ENCODE data around the gene GNAS. TPM values are rescaled to one million over a fixed set of nuclear protein-coding genes. Genes with fewer than 3 reads are reported as not detected.

GNAS gene
- total and polyA plus RNA-seq, 9 of the 15 experiments (the other 6 are each of a cell fraction or from before 2014, with no cell fraction given) = 128 to 648 (median 266) TPM

DNA sequence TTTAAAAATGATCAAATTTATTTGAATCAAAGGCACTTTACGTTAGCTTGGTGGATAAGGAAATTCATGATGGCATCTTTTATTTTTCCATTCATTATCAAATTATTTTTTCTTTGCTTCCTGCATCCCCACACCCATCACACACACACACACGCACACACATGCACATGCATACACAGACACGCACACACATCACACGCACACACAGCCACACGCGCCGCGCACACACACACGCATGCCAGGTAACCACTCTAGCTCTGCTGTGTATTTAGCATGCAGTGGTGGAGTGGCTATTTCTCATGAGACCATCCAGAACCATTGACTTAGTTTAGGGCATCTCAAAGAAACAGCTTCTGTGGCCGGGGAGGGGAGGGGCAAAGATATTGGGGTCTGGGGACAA, 47.0 kb downstream of the GNAS start (continued):
- TF ChIP-seq ZBTB40 (IDR thresholded peaks at IDR 0.05) = no peak
- no peak for TF ChIP-seq ZBTB40 (CRISPR knock-in tag; IDR thresholded peaks at IDR 0.05)
- TF ChIP-seq BCOR (IDR thresholded peaks at IDR 0.05) = no peak
- no peak for TF ChIP-seq SMAD3 (CRISPR knock-in tag; conservative IDR thresholded peaks at IDR 0.05)
- TF ChIP-seq SUPT5H (IDR thresholded peaks at IDR 0.05) = peak; percentile 40; the same call in 1 of the 2 replicates
- no peak for TF ChIP-seq ZNF561 (CRISPR knock-in tag; conservative IDR thresholded peaks at IDR 0.05)
- no peak for TF ChIP-seq ZNF436 (CRISPR knock-in tag; IDR thresholded peaks at IDR 0.05)
